Chondrocyte (in vitro differentiated cells): ENCODE results near the gene OAF. TPM values are rescaled to one million over a fixed set of nuclear protein-coding genes. Genes with fewer than 3 reads are reported as not detected.

Experiments used
- DNase-seq: peaks from one replicate; pipeline ENCODE4 v3.0.0; 2021; ENCODE audit warnings: mixed read lengths, low spot score
- H3K27ac Mint-ChIP-seq: one replicate; pipeline ENCODE4 v1.8.0; 2021; ENCODE audit warnings: mild to moderate bottlenecking, moderate library complexity, mixed read lengths; ENCODE audit not compliant: unreplicated experiment
- H3K27me3 Mint-ChIP-seq: 2 replicates; pipeline ENCODE4 v1.8.0; 2021; ENCODE audit warnings: low read depth, mixed read lengths
- H3K36me3 Mint-ChIP-seq: 2 replicates; pipeline ENCODE4 v1.8.0; 2021; ENCODE audit warnings: low read depth, mixed read lengths
- H3K4me1 Mint-ChIP-seq: 2 replicates; pipeline ENCODE4 v1.8.0; 2021; ENCODE audit warnings: low read depth, mild to moderate bottlenecking, mixed read lengths
- H3K4me3 Mint-ChIP-seq: one replicate; pipeline ENCODE4 v1.8.0; 2021; ENCODE audit warnings: mild to moderate bottlenecking, moderate library complexity, mixed read lengths; ENCODE audit not compliant: unreplicated experiment
- H3K9me3 Mint-ChIP-seq: 2 replicates; pipeline ENCODE4 v1.8.0; 2021; ENCODE audit warnings: low read depth, mixed read lengths
- total RNA-seq: library from RNA; stranded (reverse); gene quantifications from 3 replicates; pipeline ENCODE4 v1.2.1, GENCODE V29; 2021
- TF ChIP-seq, protein P1 (sequence below): fragments of 200-600 bp; sonication (generic); IDR thresholded peaks from 2 replicates; pipeline ENCODE4 v1.5.0; 2021; ENCODE audit warnings: antibody characterized with exemption, mild to moderate bottlenecking, moderate library complexity

The OAF gene
- total RNA-seq, 1 donor from 2014 or later, result 5.7 TPM

DNA sequence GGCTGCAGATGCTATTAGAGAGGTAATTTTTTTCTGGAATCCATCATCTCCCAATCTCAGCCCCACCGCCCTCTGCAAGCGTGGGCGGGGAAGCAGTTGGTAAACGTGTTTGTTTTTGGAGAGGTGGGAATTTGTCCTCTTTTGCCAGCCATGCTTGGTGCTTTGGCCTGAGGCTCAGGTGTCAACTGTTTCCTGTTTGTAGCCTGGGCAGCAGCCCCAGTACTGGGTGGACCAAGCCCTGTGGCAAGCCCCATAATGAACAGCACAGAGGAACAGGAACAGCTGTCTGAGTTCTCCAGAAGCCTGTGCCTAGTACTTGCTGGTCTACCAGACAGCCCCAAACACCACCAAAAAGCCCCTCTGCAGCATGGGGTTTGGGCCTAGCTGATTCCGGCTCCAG is 68.7 kb downstream of the OAF start:
- Mint-ChIP-seq H3K9me3 (no peaks in the 10 kb centered on the region), H3K27ac (no peak overlapping the region), H3K4me1 (peaks cover 7% of the 10 kb centered on the region), H3K27me3 (peaks cover 18% of the 10 kb centered on the region), H3K4me3 (no peak overlapping the region), H3K36me3 (no peaks in the 10 kb centered on the region)
- TF ChIP-seq, protein P1, sequence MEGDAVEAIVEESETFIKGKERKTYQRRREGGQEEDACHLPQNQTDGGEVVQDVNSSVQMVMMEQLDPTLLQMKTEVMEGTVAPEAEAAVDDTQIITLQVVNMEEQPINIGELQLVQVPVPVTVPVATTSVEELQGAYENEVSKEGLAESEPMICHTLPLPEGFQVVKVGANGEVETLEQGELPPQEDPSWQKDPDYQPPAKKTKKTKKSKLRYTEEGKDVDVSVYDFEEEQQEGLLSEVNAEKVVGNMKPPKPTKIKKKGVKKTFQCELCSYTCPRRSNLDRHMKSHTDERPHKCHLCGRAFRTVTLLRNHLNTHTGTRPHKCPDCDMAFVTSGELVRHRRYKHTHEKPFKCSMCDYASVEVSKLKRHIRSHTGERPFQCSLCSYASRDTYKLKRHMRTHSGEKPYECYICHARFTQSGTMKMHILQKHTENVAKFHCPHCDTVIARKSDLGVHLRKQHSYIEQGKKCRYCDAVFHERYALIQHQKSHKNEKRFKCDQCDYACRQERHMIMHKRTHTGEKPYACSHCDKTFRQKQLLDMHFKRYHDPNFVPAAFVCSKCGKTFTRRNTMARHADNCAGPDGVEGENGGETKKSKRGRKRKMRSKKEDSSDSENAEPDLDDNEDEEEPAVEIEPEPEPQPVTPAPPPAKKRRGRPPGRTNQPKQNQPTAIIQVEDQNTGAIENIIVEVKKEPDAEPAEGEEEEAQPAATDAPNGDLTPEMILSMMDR, result no peak
- no peak for DNase-seq

Other genes with a start within 250 kb of the OAF start
- not detected in 3 replicates for gene TRIM29, start 72.9 kb upstream of the OAF start, total RNA-seq
- not detected in 3 replicates for gene POU2F3, start 29.1 kb downstream of the OAF start, total RNA-seq
- gene TLCD5, start 114.3 kb downstream of the OAF start, total RNA-seq, result 8.8 to 10.5 TPM (median 9.8 TPM) in 3 replicates
- gene ARHGEF12, start 125.4 kb downstream of the OAF start, total RNA-seq, result 71.9 to 93.3 TPM (median 74.2 TPM) in 3 replicates